ENCODE data around the gene MBOAT2.

- no peak for TF ChIP-seq HCFC1 (IDR thresholded peaks at IDR 0.05; ENCODE audit: low read depth, low read length)
- 0 out of 2 replicates have a peak, but pooled peaks have one; percentile 30 for TF ChIP-seq ZZZ3 (CRISPR knock-in tag; IDR thresholded peaks at IDR 0.05; ENCODE audit: borderline replicate concordance)
- TF ChIP-seq NFE2L1 (CRISPR knock-in tag; IDR thresholded peaks at IDR 0.05; ENCODE audit: borderline replicate concordance) = no peak
- no peak for TF ChIP-seq FOXM1 (CRISPR knock-in tag; IDR thresholded peaks at IDR 0.05)
- no peak for TF ChIP-seq ZFP36L2 (CRISPR knock-in tag; IDR thresholded peaks at IDR 0.05)
- TF ChIP-seq FOXJ3 (CRISPR knock-in tag; IDR thresholded peaks at IDR 0.05; ENCODE audit: borderline replicate concordance) = no peak; the same call in 1 of the 2 replicates
These were observed 166.3 kb downstream of the MBOAT2 start, which contains the start of gene KIDINS220 for GRCh38 chr2:8836971-8837794.

Measured in HepG2 (cell line).